ENCODE results near the gene ZNF354C. TPM values are rescaled to one million over a fixed set of nuclear protein-coding genes. Genes with fewer than 3 reads are reported as not detected.

ZNF354C gene
- total RNA-seq, result 1 to 10 TPM; 1.9 to 3.5 (median 2.8) TPM

DNA sequence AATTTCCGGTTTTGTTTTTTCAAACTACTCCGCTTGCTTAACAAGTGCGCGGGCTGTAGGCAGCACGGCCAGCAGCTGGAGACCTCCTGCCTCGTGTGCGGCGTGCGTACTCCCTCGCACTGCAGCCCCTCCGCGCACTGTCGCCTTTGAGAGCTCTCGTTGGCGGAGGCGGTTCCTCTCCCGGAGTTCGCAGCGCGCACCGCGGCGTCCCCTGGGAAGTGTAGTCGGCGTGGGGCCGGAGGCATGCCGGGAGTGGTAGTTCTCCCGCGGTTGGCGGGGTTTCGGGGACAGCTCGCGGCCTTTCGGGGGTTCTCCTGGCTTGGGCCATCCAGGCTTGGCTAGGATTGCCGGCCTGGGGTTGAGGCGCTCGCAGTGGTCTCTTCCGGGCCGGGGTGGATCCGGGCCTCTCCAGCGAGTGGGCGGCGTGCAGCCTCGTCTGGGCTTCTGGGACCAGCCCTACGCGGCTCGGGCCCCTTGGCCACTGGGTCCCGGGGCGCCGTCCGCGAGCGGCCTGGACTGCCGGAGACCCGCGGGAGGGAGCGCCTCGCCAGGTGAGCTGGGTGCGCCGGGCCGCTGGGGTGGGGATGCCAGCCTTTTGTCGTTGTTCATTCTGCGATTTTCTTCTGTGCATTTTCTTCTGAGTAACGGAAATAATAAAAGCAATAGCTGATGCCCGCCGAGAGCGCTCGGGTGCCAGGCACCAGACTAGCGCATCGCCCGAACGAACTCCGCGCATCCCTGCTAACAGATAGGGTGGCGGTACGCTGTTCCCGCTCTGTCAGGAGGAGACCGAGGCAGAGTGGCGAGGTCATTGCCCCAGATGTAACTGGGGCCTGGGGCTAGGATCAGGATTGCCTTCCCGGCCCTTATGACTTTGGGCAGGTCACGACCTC, at the start of gene ZNF354C:
TSS of gene ZNF354C (plus strand) at position 258 of the 893 bp plus-strand sequence. CDS start 1,696 bp downstream, outside the sequence.
- Histone ChIP-seq H3K9me3 (no peaks in the 10 kb centered on the region), H3K27me3 (no peaks in the 10 kb centered on the region), H3K27ac (peak within 1 kb of the TSS; percentile 14), H3K36me3 (peaks cover 11% of the 10 kb centered on the region), H3K4me3 (peak within 1 kb of the TSS; percentile 72), H3K4me1 (peaks cover 8% of the 10 kb centered on the region)
- peak; percentile 90 to 96 for DNase-seq (ENCODE audit: low spot score in 2 of 2)
- WGBS, result 4% methylated on average over 15 of the region's 81 CpGs
- TF ChIP-seq POLR2AphosphoS5 (IDR thresholded peaks at IDR 0.05) (peak in 2 of 3 donors; percentile 52 to 56), EP300 (IDR thresholded peaks at IDR 0.05) (no peak)

DNA sequence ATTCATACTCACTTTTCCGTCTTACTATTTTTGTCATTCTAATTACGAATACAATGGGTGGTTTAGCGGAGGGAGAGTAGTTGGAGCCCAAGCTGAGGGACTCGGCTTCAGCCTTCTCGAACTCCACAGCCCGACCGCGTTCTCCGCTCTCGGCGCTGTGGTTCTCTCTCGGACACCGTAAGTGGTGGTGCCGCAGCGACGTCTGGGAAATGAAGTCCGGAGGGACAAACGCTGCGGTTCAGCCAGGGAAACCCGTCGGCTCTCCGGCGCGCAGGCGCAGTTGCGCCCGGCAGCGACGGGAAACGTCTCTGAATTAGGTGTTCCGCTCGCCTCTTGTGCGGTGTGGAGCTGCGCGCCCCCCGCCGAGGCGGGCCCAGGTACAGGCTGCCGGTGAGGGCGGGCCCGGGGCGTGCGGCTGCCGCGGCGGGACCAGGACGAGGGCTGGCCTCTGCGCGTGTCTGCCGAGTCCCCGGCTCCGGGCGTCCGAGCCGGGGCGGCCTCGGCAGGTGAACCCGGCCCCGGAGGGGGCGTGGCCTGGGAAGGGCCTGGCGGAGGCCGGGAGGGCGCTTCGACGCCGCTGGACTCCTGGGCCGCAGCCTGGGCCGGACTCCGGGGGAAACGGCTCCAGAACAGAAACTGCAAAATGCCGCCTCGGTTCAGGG, 36.5 kb upstream of the ZNF354C start, which contains the start of gene ZNF879:
TSS of gene ZNF879 (plus strand) at position 277 of the 662 bp plus-strand sequence. CDS start 1,201 bp downstream, outside the sequence.
- H3K27ac ChIP-seq, result peak within 1 kb of the TSS; percentile 87
- TF ChIP-seq POLR2AphosphoS5 (IDR thresholded peaks at IDR 0.05) (peak in 2 of 3 donors; percentile 28 to 91), POLR2A (IDR thresholded peaks at IDR 0.05) (no peak)
- H3K27me3 ChIP-seq, result no peaks in the 10 kb centered on the region
- 0% methylated on average over 27 of the region's 72 CpGs for WGBS
- DNase-seq (ENCODE audit: low spot score in 2 of 2), result peak; percentile 93 to 95
- peaks cover 11% of the 10 kb centered on the region for H3K4me1 ChIP-seq
- H3K36me3 ChIP-seq, result peaks cover 28% of the 10 kb centered on the region
- H3K9me3 ChIP-seq, result peaks cover 17% of the 10 kb centered on the region
- H3K4me3 ChIP-seq, result peak within 1 kb of the TSS; percentile 82

DNA sequence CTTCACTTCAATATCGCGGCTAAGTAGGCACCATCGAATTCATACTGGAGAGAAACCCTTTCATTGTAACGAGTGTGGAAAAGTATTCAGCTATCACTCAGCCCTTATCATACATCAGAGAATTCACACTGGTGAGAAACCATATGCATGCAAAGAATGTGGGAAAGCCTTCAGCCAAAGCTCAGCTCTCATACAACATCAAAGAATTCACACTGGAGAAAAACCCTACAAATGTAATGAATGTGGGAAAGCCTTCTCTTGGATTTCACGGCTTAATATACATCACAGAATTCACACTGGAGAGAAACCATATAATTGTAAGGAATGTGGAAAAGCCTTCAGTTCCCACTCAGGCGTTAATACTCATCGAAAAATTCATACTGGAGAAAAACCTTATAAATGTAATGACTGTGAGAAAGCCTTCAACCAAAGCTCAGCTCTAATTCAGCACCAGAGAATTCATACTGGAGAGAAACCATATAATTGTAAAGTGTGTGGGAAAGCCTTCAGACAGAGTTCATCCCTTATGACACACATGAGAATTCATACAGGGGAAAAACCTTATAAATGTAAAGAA, 27.1 kb upstream of the ZNF354C start:
- H3K27ac ChIP-seq, result no peak overlapping the region
- no peak for TF ChIP-seq POLR2AphosphoS5 (IDR thresholded peaks at IDR 0.05)
- no peak for TF ChIP-seq POLR2A (IDR thresholded peaks at IDR 0.05)
- DNase-seq (ENCODE audit: low spot score in 2 of 2), result no peak
- H3K4me1 ChIP-seq, result no peaks in the 10 kb centered on the region
- H3K9me3 ChIP-seq, result peaks cover 79% of the 10 kb centered on the region
- WGBS, result 97% methylated on average over 7 of the region's 7 CpGs
- no peaks in the 10 kb centered on the region for H3K27me3 ChIP-seq
- H3K36me3 ChIP-seq, result peaks cover 53% of the 10 kb centered on the region
- no peak overlapping the region for H3K4me3 ChIP-seq

DNA sequence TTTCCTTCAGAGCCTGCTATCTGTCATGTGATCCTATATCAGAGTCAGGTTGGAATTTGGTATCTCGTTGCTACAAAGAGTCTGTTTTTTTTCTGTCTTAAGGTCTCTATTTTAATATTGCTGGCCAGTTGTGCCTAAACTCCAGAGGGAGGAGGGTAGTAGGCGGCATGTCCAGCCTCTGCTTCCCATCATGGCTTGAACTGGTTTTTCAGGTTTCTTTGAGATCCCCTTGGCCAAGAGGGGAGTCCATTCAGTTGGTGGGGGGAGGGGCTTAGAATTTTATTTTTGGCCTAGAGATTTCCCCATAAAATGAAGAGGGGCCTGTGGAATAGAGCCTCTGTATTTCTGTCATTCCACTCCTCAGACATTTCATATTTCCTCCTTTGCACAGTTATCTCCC, 15.4 kb upstream of the ZNF354C start:
- no peaks in the 10 kb centered on the region for H3K36me3 ChIP-seq
- H3K4me1 ChIP-seq, result no peaks in the 10 kb centered on the region
- H3K27me3 ChIP-seq, result no peaks in the 10 kb centered on the region
- H3K4me3 ChIP-seq, result no peak overlapping the region
- H3K9me3 ChIP-seq, result peaks cover 24% of the 10 kb centered on the region
- TF ChIP-seq POLR2A (IDR thresholded peaks at IDR 0.05), result no peak
- TF ChIP-seq EP300 (IDR thresholded peaks at IDR 0.05), result no peak
- TF ChIP-seq, protein P1, sequence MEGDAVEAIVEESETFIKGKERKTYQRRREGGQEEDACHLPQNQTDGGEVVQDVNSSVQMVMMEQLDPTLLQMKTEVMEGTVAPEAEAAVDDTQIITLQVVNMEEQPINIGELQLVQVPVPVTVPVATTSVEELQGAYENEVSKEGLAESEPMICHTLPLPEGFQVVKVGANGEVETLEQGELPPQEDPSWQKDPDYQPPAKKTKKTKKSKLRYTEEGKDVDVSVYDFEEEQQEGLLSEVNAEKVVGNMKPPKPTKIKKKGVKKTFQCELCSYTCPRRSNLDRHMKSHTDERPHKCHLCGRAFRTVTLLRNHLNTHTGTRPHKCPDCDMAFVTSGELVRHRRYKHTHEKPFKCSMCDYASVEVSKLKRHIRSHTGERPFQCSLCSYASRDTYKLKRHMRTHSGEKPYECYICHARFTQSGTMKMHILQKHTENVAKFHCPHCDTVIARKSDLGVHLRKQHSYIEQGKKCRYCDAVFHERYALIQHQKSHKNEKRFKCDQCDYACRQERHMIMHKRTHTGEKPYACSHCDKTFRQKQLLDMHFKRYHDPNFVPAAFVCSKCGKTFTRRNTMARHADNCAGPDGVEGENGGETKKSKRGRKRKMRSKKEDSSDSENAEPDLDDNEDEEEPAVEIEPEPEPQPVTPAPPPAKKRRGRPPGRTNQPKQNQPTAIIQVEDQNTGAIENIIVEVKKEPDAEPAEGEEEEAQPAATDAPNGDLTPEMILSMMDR (IDR thresholded peaks at IDR 0.05), result no peak
- TF ChIP-seq POLR2AphosphoS5 (IDR thresholded peaks at IDR 0.05), result no peak
- WGBS, result 62% methylated on average over 2 of the region's 2 CpGs
- no peak overlapping the region for H3K27ac ChIP-seq
- no peak for DNase-seq (ENCODE audit: low spot score in 2 of 2)

DNA sequence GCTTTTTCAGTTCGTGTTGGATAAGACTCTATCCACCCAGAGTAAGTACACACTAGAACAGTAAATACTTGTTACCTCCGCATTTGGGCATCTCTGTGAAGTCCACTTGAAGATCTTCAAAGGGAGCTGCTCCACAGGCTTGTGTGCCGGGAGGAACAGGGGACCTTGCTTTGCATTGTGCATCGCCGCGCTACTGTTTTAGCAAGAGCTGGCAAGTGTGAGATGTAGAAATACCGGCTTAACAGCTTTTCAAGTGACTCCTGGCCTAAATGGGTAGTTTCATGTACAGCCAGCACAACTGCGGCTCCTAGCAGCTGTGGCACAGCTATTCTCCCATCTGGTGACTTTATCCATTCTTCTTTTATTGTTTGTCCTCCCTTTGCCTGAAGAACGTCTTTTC, 8.4 kb upstream of the ZNF354C start:
- peaks cover 12% of the 10 kb centered on the region for H3K9me3 ChIP-seq
- H3K36me3 ChIP-seq, result no peaks in the 10 kb centered on the region
- 73% methylated on average over 9 of the region's 9 CpGs for WGBS
- H3K27ac ChIP-seq, result no peak overlapping the region
- H3K27me3 ChIP-seq, result no peaks in the 10 kb centered on the region
- no peak for TF ChIP-seq POLR2AphosphoS5 (IDR thresholded peaks at IDR 0.05)
- no peak for TF ChIP-seq POLR2A (IDR thresholded peaks at IDR 0.05)
- TF ChIP-seq EP300 (IDR thresholded peaks at IDR 0.05), result no peak
- TF ChIP-seq, protein P1 (IDR thresholded peaks at IDR 0.05), result no peak
- H3K4me3 ChIP-seq, result no peak overlapping the region
- no peak for DNase-seq (ENCODE audit: low spot score in 2 of 2)
- no peaks in the 10 kb centered on the region for H3K4me1 ChIP-seq

DNA sequence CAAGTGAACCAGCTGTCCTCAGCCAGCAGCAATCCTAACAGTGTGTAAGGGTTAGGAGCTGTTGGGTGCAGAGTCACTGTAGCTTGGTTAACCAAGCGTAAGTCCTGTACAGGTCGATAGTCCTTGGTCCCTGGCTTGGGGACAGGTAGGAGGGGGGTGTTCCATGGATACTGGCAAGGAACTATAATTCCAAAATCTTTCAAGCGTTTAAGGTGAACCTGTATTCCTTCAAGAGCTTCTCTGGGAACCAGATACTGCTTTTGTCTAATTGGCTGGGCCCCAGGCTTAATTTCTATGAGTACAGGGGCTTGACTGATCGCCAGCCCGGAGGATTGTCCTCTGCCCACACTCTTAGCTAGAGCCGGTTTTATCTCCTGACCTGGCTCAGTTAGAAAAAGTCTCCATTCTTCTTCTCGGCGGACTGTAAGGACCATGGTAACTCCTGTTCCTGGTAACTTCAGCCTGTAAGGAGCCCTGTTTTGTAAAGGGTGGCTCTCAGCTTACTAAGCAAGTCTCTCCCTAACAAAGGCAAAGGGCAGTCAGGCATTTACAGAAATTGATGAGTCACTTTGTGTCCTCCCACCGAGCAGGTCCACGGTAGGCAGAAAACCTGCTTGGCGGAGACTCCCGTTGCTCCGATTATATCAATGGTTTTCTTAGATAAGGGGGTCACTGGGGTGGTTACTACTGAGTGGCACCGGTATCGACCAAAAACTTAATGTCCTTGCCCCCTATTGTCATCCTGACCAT, 6.0 kb upstream of the ZNF354C start:
- 86% methylated on average over 15 of the region's 15 CpGs for WGBS
- no peak overlapping the region for H3K4me3 ChIP-seq
- no peak overlapping the region for H3K27ac ChIP-seq
- H3K36me3 ChIP-seq, result no peaks in the 10 kb centered on the region
- TF ChIP-seq POLR2A (IDR thresholded peaks at IDR 0.05), result no peak
- no peak for TF ChIP-seq POLR2AphosphoS5 (IDR thresholded peaks at IDR 0.05)
- no peak for TF ChIP-seq EP300 (IDR thresholded peaks at IDR 0.05)
- TF ChIP-seq, protein P1 (IDR thresholded peaks at IDR 0.05), result no peak
- no peaks in the 10 kb centered on the region for H3K27me3 ChIP-seq
- no peaks in the 10 kb centered on the region for H3K4me1 ChIP-seq
- H3K9me3 ChIP-seq, result peaks cover 5% of the 10 kb centered on the region
- DNase-seq (ENCODE audit: low spot score in 2 of 2), result no peak

All from suprapubic skin (tissue), 4 donors.